ENCODE data around the gene NONO.

Gene NONO

DNA sequence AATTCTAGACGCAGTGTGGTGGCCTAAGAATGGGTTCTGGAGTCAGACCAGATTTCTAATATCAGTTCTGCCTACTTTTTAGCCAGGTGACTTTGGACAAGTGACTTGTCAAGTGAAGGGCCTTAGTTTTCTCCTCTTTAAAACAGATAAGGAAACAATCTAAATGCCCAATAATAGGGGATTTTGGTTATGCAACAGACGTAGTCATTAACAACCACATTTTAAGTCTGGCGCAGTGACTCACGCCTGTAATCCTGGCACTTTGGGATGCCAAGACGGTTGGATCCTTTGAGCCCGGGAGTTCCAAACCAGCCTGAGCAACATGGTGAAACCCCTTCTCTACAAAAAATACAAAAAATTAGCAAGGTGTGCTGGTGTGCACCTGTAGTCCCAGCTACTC, 27.4 kb upstream of the NONO start:
- TF ChIP-seq GATA3 (IDR thresholded peaks at IDR 0.05; ENCODE audit: low read depth, low read length) (no peak), GATA2 (IDR thresholded peaks at IDR 0.05; ENCODE audit: low read depth, low read length) (no peak)

GRCh38 chrX:71256856-71257255, 26.6 kb upstream of the NONO start:
- TF ChIP-seq GATA2 (IDR thresholded peaks at IDR 0.05; ENCODE audit: low read depth, low read length) (no peak), GATA3 (IDR thresholded peaks at IDR 0.05; ENCODE audit: low read depth, low read length) (no peak)

DNA sequence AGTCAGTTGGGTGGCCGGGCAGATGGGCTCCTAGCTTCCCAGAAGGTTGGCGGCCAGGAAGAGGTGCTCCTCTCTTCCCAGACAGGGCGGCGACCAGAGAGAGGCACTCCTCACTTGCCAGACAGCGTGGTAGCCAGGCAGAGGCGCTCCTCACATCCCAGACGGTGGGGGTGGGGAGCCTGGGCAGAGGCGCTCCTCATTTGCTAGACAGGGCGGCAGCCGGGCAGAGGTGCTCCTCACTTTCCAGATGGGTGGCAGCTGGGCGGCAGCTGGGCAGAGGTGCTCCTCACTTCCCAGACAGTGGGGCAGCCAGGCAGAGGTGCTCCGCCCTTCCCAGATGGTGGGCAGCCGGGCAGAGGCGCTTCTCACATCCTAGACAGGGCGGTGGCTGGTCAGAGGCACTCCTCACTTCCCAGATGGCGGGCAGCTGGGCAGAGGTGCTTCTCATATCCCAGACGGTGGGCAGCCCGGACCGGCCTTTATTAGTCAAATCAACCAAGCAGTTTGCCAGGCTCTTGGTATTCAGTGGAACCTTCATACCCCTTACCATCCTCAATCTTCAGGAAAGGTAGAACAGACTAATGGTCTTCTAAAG, 13.5 kb upstream of the NONO start:
- TF ChIP-seq GATA2 (IDR thresholded peaks at IDR 0.05; ENCODE audit: low read depth, low read length) (no peak), GATA3 (IDR thresholded peaks at IDR 0.05; ENCODE audit: low read depth, low read length) (no peak)

DNA sequence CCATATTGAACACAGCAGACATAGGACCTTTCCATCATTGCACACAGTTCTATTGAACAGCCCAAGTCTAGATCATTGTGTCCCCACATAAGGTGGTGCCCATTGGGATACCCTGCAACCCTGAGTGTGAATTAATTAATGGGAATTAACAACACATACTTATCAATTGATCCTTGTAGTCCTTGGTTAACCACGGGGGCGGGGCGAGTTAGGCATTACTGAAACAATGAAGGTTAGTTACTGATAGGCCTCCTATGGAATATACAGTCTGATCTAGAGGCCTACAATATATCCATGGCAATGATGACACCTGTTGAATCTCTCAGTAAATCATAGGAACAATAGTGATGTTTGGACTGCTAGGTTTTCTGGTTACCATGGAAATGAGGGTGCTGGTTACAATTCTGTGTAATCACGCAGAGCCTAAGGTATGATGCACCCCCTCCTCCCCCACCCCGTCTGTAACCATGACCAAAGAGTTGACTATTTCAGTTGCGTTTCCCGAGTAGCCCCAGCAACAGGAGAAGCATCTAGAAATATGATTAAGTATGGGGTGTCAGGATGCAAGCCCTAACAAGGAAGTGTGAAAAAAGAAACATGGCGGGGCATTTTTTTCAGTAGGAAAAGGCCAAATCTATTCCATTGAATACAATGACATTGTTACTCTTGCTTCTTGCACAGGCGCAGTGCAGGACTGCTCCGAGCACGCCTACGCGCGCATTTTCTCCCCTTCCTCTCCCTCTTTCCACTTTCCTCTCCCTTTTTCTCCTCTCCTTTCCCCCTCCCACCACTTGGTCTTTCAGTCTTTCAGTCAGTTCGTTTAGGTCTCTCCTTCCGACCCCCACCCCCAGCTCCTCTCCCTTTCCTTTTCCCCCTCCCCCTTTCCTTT, 677 bp upstream of the NONO start:
- TF ChIP-seq GATA3 (IDR thresholded peaks at IDR 0.05; ENCODE audit: low read depth, low read length) (no peak), GATA2 (IDR thresholded peaks at IDR 0.05; ENCODE audit: low read depth, low read length) (no peak)

- no peak for TF ChIP-seq GATA3 (IDR thresholded peaks at IDR 0.05; ENCODE audit: low read depth, low read length)
- TF ChIP-seq GATA2 (IDR thresholded peaks at IDR 0.05; ENCODE audit: low read depth, low read length): no peak
Measured at GRCh38 chrX:71285929-71286328, 2.5 kb downstream of the NONO start.

DNA sequence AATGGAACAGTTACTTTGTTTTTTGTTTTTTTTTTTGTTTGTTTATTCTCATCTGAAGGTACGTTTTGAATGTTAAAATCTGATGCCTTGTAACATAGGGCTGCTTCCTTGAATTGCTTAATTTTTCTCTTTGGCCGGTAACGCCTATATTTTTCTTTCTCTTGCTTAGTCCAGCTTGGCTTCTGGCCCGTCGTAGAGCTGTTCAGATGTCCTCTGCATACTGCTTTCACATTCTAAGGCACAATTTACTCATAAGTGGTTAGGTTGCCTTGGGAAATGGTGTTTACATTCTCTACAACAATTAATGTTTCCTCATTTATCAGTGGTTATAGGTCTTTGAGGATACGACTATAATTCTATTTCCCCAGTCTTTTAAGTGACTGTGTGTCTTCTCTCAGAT, 7.9 kb downstream of the NONO start:
- TF ChIP-seq GATA3 (IDR thresholded peaks at IDR 0.05; ENCODE audit: low read depth, low read length): no peak
- TF ChIP-seq GATA2 (IDR thresholded peaks at IDR 0.05; ENCODE audit: low read depth, low read length): no peak

DNA sequence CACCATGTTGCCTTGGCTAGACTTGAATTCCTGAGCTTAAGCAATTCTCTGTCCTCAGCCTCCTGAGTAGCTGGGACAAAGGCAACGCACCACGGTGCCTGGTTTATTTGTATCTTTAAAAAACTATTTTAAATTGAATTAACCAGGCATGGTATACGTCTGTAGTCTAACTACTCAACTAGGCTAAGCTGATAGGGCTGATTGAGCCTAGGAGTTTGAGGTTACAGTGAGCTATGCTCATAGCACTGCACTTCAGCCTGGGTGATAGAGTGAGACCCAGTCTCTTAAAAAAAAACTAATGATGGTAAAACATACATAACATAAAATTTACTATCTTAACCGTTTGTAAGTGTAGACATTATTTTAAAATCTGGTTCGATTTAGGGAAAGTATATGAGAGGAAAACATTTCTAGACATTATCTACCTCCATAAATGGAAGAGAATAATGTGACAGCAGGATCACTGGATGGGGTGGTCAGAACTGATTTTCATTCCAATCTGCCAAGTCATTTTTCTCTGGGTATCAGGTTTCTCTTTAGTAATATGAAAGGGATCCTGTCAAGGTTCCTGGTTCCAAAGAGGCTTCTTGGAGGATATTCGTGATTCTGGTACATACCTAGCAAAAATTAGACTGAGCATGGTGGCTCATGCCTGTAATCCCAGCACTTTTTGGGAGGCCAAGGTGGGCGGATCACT, 9.4 kb downstream of the NONO start:
- TF ChIP-seq GATA3 (IDR thresholded peaks at IDR 0.05; ENCODE audit: low read depth, low read length): no peak
- no peak for TF ChIP-seq GATA2 (IDR thresholded peaks at IDR 0.05; ENCODE audit: low read depth, low read length)

- TF ChIP-seq GATA3 (IDR thresholded peaks at IDR 0.05; ENCODE audit: low read depth, low read length) (no peak), GATA2 (IDR thresholded peaks at IDR 0.05; ENCODE audit: low read depth, low read length) (no peak)
Measured at GRCh38 chrX:71296806-71297205, 13.4 kb downstream of the NONO start.

DNA sequence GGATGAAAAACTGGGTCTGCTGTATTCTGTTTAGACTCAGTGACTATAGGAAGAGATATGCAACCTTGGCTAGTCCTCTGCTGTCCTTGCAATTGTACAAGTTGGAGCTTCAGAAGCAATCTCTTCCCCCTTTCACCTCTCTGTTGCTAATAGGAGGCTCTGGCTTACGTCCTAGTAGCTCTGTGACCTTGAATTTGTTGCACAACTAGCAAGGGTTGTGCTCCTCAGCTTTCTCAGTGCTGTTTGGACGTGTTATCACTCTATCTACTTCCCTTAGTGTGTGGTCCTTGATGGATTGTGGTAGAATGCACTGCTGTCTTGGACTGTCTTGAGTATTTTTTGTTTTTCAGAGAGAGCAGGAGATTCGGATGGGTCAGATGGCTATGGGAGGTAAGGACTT, 14.7 kb downstream of the NONO start:
- TF ChIP-seq GATA2 (IDR thresholded peaks at IDR 0.05; ENCODE audit: low read depth, low read length): no peak

GRCh38 chrX:71301195-71301924, 17.9 kb downstream of the NONO start, which contains the start of gene ITGB1BP2:
Gene ITGB1BP2, plus strand, starts transcription at chrX:71301750. Its CDS starts 57 bp downstream, at chrX:71301807.
- TF ChIP-seq GATA3 (IDR thresholded peaks at IDR 0.05; ENCODE audit: low read depth, low read length) (no peak), GATA2 (IDR thresholded peaks at IDR 0.05; ENCODE audit: low read depth, low read length) (no peak)

DNA sequence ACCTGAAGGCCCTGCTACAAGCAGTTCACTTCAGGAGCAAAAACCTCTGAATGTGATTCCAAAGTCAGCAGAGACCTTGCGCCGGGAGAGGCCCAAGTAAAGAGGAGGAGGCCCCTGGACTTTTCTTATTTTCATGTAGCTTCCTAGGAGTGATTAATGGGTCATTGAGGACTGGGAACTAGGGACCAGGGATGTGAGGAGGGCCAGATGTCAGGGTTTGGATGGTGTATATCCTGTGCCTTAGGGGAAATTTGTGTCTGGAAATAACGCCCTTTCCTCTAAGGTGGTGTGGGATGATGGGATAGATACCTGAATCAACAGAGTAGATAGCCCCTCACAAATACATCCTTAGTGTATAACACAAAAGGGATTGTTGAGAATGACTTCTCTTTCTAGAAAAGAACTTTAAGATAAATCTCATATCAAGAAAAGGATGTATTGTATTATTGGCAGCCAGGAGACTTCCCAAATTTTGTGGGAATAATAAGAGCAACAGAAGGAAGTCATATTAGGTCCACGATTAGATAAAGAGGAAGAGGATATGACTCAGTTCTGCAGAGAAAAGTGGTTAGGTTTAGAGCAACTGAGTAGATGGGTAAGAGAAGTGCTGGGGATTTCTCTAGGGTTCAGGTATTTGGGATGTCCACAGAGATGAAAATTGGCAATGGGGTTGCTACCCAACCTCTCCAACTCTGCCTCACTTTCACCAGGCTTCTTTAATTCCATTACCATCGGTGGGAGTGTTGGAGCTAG, 19.2 kb downstream of the NONO start:
- TF ChIP-seq GATA2 (IDR thresholded peaks at IDR 0.05; ENCODE audit: low read depth, low read length) (no peak), GATA3 (IDR thresholded peaks at IDR 0.05; ENCODE audit: low read depth, low read length) (no peak)

- no peak for TF ChIP-seq GATA2 (IDR thresholded peaks at IDR 0.05; ENCODE audit: low read depth, low read length)
- no peak for TF ChIP-seq GATA3 (IDR thresholded peaks at IDR 0.05; ENCODE audit: low read depth, low read length)
Measured at GRCh38 chrX:71304561-71304960, 21.1 kb downstream of the NONO start.

GRCh38 chrX:71315917-71316316, 32.5 kb downstream of the NONO start:
- TF ChIP-seq GATA2 (IDR thresholded peaks at IDR 0.05; ENCODE audit: low read depth, low read length): no peak
- no peak for TF ChIP-seq GATA3 (IDR thresholded peaks at IDR 0.05; ENCODE audit: low read depth, low read length)

Measured in SH-SY5Y (cell line).